GM21381 (cell line): ENCODE results near the gene TCF3.
"Not testable (repeated sequence)": the region's sequence is repeated elsewhere in the genome, so short reads cannot be mapped to it uniquely, and the experiment has no call there.

Source experiments
- ATAC-seq: cut with Tn5 transposase; IDR thresholded peaks from one replicate; pipeline ENCODE4 v1.9.1; 2021; ENCODE audit warnings: mild to moderate bottlenecking, moderate library complexity; ENCODE audit not compliant: unreplicated experiment

TCF3 gene

GRCh38 chr19:1673645-1674292, 21.4 kb upstream of the TCF3 start:
- no peak for ATAC-seq

GRCh38 chr19:1672769-1673644, 20.6 kb upstream of the TCF3 start:
- ATAC-seq, result no peak

- ATAC-seq, result no peak
Measured at GRCh38 chr19:1672038-1672768, 19.8 kb upstream of the TCF3 start.

- ATAC-seq, result no peak
Measured at GRCh38 chr19:1671716-1672037, 19.3 kb upstream of the TCF3 start.

GRCh38 chr19:1670747-1671146, 18.3 kb upstream of the TCF3 start:
- ATAC-seq, result not testable (repeated sequence)

- no peak for ATAC-seq
Measured at GRCh38 chr19:1668486-1669270, 16.3 kb upstream of the TCF3 start.

- ATAC-seq, result no peak
Measured at GRCh38 chr19:1668048-1668485, 15.7 kb upstream of the TCF3 start.

GRCh38 chr19:1665565-1666047, 13.2 kb upstream of the TCF3 start:
- no peak for ATAC-seq

GRCh38 chr19:1663852-1664251, 11.4 kb upstream of the TCF3 start:
- ATAC-seq, result no peak

- not testable (repeated sequence) for ATAC-seq
Measured at GRCh38 chr19:1663227-1663626, 10.8 kb upstream of the TCF3 start.

- no peak for ATAC-seq
Measured at GRCh38 chr19:1661995-1662394, 9.6 kb upstream of the TCF3 start.

- no peak for ATAC-seq
Measured at GRCh38 chr19:1659084-1659427, 6.6 kb upstream of the TCF3 start.

- no peak for ATAC-seq
Measured at GRCh38 chr19:1658150-1659083, 6.0 kb upstream of the TCF3 start.

GRCh38 chr19:1657746-1658145, 5.3 kb upstream of the TCF3 start:
- no peak for ATAC-seq

- ATAC-seq, result no peak
Measured at GRCh38 chr19:1656988-1657536, 4.6 kb upstream of the TCF3 start.

- ATAC-seq, result no peak
Measured at GRCh38 chr19:1655987-1656608, 3.7 kb upstream of the TCF3 start.

- ATAC-seq, result no peak
Measured at GRCh38 chr19:1655131-1655981, 2.9 kb upstream of the TCF3 start.

GRCh38 chr19:1654178-1654792, 1.9 kb upstream of the TCF3 start:
- no peak for ATAC-seq
